Kidney (tissue), 14 donors: Measurements from ENCODE around the gene POGLUT2. TPM values are rescaled to one million over a fixed set of nuclear protein-coding genes. Genes with fewer than 3 reads are reported as not detected.

Experiments
- DNase-seq, 5 donors: peaks; one replicate each; pipeline ENCODE4 v3.0.0-alpha.2; 2013 to 2020
- FAIRE-seq: peaks from 2 replicates; lab custom pipeline; 2012; peaks lifted over from hg19 to GRCh38; lab: Jason Lieb, UNC
- H3K27ac ChIP-seq, 2 donors: one replicate each; pipeline ENCODE4 v1.7.0; 2013; ENCODE audit warnings: low read depth in 2 of 2, low read length in 2 of 2, inconsistent platforms in 1 of 2
- H3K27me3 ChIP-seq: one replicate; pipeline ENCODE4 v1.7.1; 2013; ENCODE audit warnings: low read length, inconsistent platforms; ENCODE audit not compliant: control insufficient read depth, insufficient read depth
- H3K36me3 ChIP-seq, 3 donors: one replicate each; pipeline versions ENCODE4 v1.7.0 to v1.7.1; 2013; ENCODE audit warnings: low read length in 3 of 3, control low read depth in 1 of 3, inconsistent platforms in 1 of 3; ENCODE audit not compliant: insufficient read depth in 3 of 3, control insufficient read depth in 2 of 3
- H3K4me1 ChIP-seq, 3 donors: one replicate each; pipeline versions ENCODE4 v1.7.0 to v1.7.1; 2013; ENCODE audit warnings: low read length in 3 of 3, inconsistent platforms in 1 of 3, low read depth in 1 of 3; ENCODE audit not compliant: control insufficient read depth in 2 of 3, insufficient read depth in 2 of 3
- H3K4me3 ChIP-seq, 3 donors: one replicate each; pipeline versions ENCODE4 v1.7.0 to v1.8.1; 2013; ENCODE audit warnings: low read length in 3 of 3, control low read depth in 1 of 3, inconsistent platforms in 1 of 3
- H3K9ac ChIP-seq, 3 donors: one replicate each; pipeline versions ENCODE4 v1.7.0 to v1.7.1; 2013; ENCODE audit warnings: low read length in 3 of 3, control low read depth in 1 of 3, inconsistent platforms in 1 of 3
- H3K9me3 ChIP-seq, 3 donors: one replicate each; pipeline versions ENCODE4 v1.7.0 to v1.7.1; 2013; ENCODE audit warnings: low read length in 3 of 3, control low read depth in 1 of 3, inconsistent platforms in 1 of 3; ENCODE audit not compliant: control insufficient read depth in 2 of 3, insufficient read depth in 1 of 3
- CTCF ChIP-seq: IDR thresholded peaks from 3 replicates; pipeline ENCODE4 v1.5.1; 2012; ENCODE audit warnings: mild to moderate bottlenecking, moderate library complexity, borderline replicate concordance; ENCODE audit not compliant: insufficient read depth; ENCODE audit errors: extremely low read depth
- intact Hi-C: fragments of 100-400 bp; cut with DNase I; formaldehyde crosslinking; loops from one replicate; pipeline ENCODE4 v1.11.1; 2022
- polyA plus RNA-seq: library from polyadenylated mRNA; stranded (reverse); fragments of 350-450 nt; fragmentation: Illumina TruSeq; extraction: RNeasy Lipid Tissue Mini Kit (QIAGEN cat#74804); gene quantifications from one replicate; pipeline ENCODE4 v1.2.3, GENCODE V29; 2014; ENCODE audit warnings: low read depth, low replicate concordance; ENCODE audit not compliant: insufficient read depth
- total RNA-seq: library from RNA; stranded (reverse); fragmentation: NEBNext Ultra II Directional; extraction: Animal tissue kit (Norgen Biotek cat#: 25700); gene quantifications from one replicate; pipeline ENCODE4 v1.2.1, GENCODE V29; 2021
- donor health status: control.
- donor health status: control.
- donor health status: control.
- donor health status: control.
- donor health status: control.
- donor health status: DM: yes; HTN: yes; CAD: no.
- donor health status: Normal renal cell carcinoma (clear cell type).

Gene POGLUT2
- total and polyA plus RNA-seq, 2 donors from 2014 or later, result 4.9 to 7.0 TPM

- H3K27me3 ChIP-seq, result no peaks in the 10 kb centered on the region
- FAIRE-seq (no peak), DNase-seq (no peak)
- H3K27ac ChIP-seq, result no peak overlapping the region
- H3K36me3 ChIP-seq, result no peaks in the 10 kb centered on the region
- H3K9me3 ChIP-seq, result no peaks in the 10 kb centered on the region
- H3K4me3 ChIP-seq, result no peak overlapping the region
- no peak for TF ChIP-seq CTCF
- intact Hi-C loops, result no loop called here
- peaks cover 0 to 6% (median 4%) of the 10 kb centered on the region in 3 donors for H3K4me1 ChIP-seq
- H3K9ac ChIP-seq, result no peak overlapping the region
Observed at GRCh38 chr13:102772042-102772425, 26.7 kb downstream of the POGLUT2 start.

- intact Hi-C loops, result no loop called here
- FAIRE-seq (no peak), DNase-seq (no peak)
- no peak for TF ChIP-seq CTCF
- H3K9ac ChIP-seq, result no peak overlapping the region
- no peak overlapping the region for H3K27ac ChIP-seq
- no peaks in the 10 kb centered on the region for H3K27me3 ChIP-seq
- H3K36me3 ChIP-seq, result peaks cover 0 to under 1% (median 0%) of the 10 kb centered on the region in 3 donors
- peaks cover 0 to 6% (median 4%) of the 10 kb centered on the region in 3 donors for H3K4me1 ChIP-seq
- H3K4me3 ChIP-seq, result no peak overlapping the region
- H3K9me3 ChIP-seq, result no peaks in the 10 kb centered on the region
Observed at GRCh38 chr13:102771298-102772041, 27.3 kb downstream of the POGLUT2 start.

GRCh38 chr13:102770435-102770834 is 28.3 kb downstream of the POGLUT2 start:
- H3K4me3 ChIP-seq, result no peak overlapping the region
- peak; percentile 38 for FAIRE-seq
- intact Hi-C loops, result no loop called here
- DNase-seq, result peak in 2 of 5 donors; percentile 7 to 32
- H3K9ac ChIP-seq, result no peak overlapping the region
- no peaks in the 10 kb centered on the region for H3K27me3 ChIP-seq
- peaks cover 0 to 6% (median 4%) of the 10 kb centered on the region in 3 donors for H3K4me1 ChIP-seq
- peaks cover 0 to 10% (median 0%) of the 10 kb centered on the region in 3 donors for H3K36me3 ChIP-seq
- TF ChIP-seq CTCF, result no peak
- no peaks in the 10 kb centered on the region for H3K9me3 ChIP-seq
- H3K27ac ChIP-seq, result peak overlapping the region in 1 of 2 donors; percentile 12
